Mucosa of rectum (tissue), 2 donors: ENCODE data around the gene TSC22D1.

Source experiments
- H3K27ac ChIP-seq, 2 donors: one replicate each; pipeline ENCODE4 v1.7.0; 2013; ENCODE audit warnings: inconsistent platforms in 2 of 2, low read depth in 2 of 2, low read length in 2 of 2
- H3K27me3 ChIP-seq, 2 donors: one replicate each; pipeline ENCODE4 v1.7.0; 2013; ENCODE audit warnings: low read length in 2 of 2; ENCODE audit not compliant: control insufficient read depth in 2 of 2, insufficient read depth in 2 of 2
- H3K36me3 ChIP-seq, 2 donors: one replicate each; pipeline ENCODE4 v1.7.0; 2013; ENCODE audit warnings: low read length in 2 of 2; ENCODE audit not compliant: control insufficient read depth in 2 of 2, insufficient read depth in 2 of 2
- H3K4me1 ChIP-seq, 2 donors: one replicate each; pipeline ENCODE4 v1.7.0; 2013; ENCODE audit warnings: low read length in 2 of 2, mild to moderate bottlenecking in 1 of 2; ENCODE audit not compliant: control insufficient read depth in 2 of 2, insufficient read depth in 2 of 2
- H3K4me3 ChIP-seq, 2 donors: one replicate each; pipeline ENCODE4 v1.7.0; 2013; ENCODE audit warnings: low read length in 2 of 2
- H3K9ac ChIP-seq, 2 donors: one replicate each; pipeline ENCODE4 v1.7.0; 2013; ENCODE audit warnings: low read length in 2 of 2, low read depth in 1 of 2, mild to moderate bottlenecking in 1 of 2
- H3K9me3 ChIP-seq, 2 donors: one replicate each; pipeline ENCODE4 v1.7.0; 2013; ENCODE audit warnings: low read length in 2 of 2; ENCODE audit not compliant: control insufficient read depth in 2 of 2
- donor health status: healthy.
- donor health status: Normal muscosa, but diverticular disease.

TSC22D1 gene

GRCh38 chr13:44389876-44390275 is 186.3 kb downstream of the TSC22D1 start:
- H3K27ac ChIP-seq, result no peak overlapping the region
- H3K9me3 ChIP-seq, result no peaks in the 10 kb centered on the region
- H3K4me3 ChIP-seq, result no peak overlapping the region
- no peak overlapping the region for H3K9ac ChIP-seq
- no peaks in the 10 kb centered on the region for H3K27me3 ChIP-seq
- H3K4me1 ChIP-seq, result peaks cover 5 to 13% of the 10 kb centered on the region in 2 donors
- H3K36me3 ChIP-seq, result no peaks in the 10 kb centered on the region

DNA sequence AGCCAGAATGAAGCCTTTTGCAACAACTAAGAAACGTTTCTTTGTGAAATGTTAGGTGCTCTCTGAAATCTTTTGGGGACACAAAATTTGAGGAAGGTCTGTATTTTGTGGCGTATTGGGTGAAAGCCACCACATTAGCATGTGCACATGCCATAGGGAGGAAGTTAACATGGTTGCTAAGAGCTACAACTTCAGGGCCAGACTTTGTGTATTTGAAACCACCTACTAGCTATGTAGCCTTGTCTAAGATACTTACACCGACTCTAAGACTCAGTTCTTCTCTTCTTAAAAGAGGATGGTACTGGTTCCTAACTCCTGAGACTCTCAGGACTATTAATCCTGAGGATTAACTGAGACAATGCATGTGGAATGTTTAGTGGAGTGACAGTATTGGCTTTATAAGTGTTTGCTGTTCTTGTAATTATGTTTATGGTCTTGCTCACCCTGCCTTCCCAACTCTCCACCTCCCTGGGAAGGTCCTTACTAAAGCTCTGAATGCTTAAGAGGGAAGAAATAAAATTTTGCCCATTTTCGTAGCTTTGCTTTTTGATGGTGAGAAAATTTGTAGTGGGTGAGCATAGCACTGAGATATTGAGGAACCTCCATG is 187.0 kb downstream of the TSC22D1 start:
- Histone ChIP-seq H3K9me3 (no peaks in the 10 kb centered on the region), H3K9ac (no peak overlapping the region), H3K27ac (no peak overlapping the region), H3K27me3 (no peaks in the 10 kb centered on the region), H3K4me3 (no peak overlapping the region), H3K36me3 (no peaks in the 10 kb centered on the region), H3K4me1 (peaks cover 5 to 13% of the 10 kb centered on the region in 2 donors)

DNA sequence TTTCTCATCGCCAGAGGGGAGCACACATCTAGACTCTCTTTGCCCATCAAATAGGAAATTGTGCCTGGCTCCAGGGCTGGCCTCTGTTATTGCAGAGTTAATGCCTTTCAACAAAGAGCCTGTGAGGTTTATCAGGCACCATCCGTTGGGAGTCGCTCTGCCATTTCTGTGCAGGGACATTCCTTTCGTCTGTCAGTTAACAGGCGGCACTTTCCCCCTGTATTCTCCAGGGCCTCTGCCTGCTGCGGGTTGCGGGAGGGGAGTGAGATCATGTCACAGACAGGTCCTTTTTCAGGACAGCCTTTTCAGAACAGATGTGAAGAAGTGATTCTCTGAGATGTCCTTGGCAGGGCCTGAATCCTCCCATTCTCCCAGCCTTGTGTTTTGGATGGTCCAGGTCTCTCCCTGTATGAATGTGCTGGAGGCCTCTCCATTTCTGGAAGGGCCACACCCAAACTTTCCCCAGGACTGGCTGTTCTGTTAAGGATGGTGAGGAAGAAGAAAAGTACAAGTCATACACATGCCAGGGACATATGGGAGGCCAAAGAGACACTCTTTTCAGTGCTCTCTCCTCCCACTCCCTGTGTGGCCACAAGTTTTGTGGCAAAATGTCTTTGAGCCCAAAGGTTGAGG is 187.6 kb downstream of the TSC22D1 start:
- no peaks in the 10 kb centered on the region for H3K36me3 ChIP-seq
- H3K4me1 ChIP-seq, result peaks cover 4 to 11% of the 10 kb centered on the region in 2 donors
- H3K9ac ChIP-seq, result no peak overlapping the region
- H3K27ac ChIP-seq, result no peak overlapping the region
- no peaks in the 10 kb centered on the region for H3K27me3 ChIP-seq
- H3K9me3 ChIP-seq, result no peaks in the 10 kb centered on the region
- H3K4me3 ChIP-seq, result no peak overlapping the region

DNA sequence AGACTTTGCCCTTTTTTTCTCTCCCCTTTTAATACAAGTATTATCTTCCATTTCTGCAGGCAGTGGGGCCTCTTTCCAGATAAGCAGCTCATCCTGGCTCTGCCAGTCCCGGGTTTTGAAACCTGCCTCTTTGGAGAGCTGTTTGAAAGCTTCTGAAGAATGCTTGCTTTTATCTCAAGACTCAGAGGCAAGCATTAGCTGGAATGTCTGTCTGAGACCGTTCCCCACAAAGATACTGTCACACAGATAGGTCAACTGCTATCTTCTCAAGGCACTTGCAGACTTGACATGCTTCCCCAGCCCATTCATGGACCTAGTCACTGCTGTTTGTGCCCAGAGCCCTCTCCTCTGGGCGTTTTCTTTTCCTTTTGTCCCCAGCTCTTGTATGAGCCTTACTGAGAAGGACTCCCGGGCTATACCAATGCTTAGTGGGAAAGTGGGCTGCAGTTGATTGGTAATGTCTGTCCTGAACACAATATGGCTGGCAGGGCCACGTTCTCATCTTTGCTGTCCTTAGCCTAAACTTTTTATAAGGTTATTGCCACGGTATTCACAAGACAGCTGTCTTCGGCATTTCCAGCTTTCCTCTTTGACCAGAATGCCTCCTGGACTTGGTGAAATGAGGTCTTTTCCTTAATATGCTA is 189.1 kb downstream of the TSC22D1 start:
- Histone ChIP-seq H3K27ac (no peak overlapping the region), H3K9ac (no peak overlapping the region), H3K27me3 (no peaks in the 10 kb centered on the region), H3K4me1 (peaks cover 7 to 19% of the 10 kb centered on the region in 2 donors), H3K36me3 (no peaks in the 10 kb centered on the region), H3K9me3 (no peaks in the 10 kb centered on the region), H3K4me3 (no peak overlapping the region)

DNA sequence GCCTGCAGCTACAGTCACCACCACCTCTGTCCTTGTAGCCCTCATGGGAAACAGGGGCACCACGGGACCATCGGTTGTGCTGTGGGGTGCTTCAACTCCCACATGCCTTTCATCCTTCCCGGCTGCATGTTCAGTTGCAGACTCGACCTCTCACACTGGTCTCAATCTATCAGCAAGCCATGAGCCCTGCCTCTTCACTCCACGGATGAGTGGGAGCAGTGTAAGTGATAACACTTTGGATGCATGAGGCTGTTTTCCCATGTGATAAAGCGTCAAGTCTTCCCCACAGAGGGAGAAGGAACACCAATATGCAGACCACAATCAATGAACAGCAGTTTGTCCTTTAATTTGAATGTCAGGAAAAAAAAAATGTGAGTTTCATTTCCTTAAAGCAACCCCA is 190.3 kb downstream of the TSC22D1 start:
- no peak overlapping the region for H3K27ac ChIP-seq
- no peaks in the 10 kb centered on the region for H3K27me3 ChIP-seq
- no peaks in the 10 kb centered on the region for H3K36me3 ChIP-seq
- no peak overlapping the region for H3K9ac ChIP-seq
- H3K9me3 ChIP-seq, result no peaks in the 10 kb centered on the region
- no peak overlapping the region for H3K4me3 ChIP-seq
- peaks cover 7 to 19% of the 10 kb centered on the region in 2 donors for H3K4me1 ChIP-seq

- Histone ChIP-seq H3K9ac (no peak overlapping the region), H3K4me1 (peaks cover 7 to 20% of the 10 kb centered on the region in 2 donors), H3K9me3 (no peaks in the 10 kb centered on the region), H3K27me3 (no peaks in the 10 kb centered on the region), H3K27ac (no peak overlapping the region), H3K4me3 (no peak overlapping the region), H3K36me3 (no peaks in the 10 kb centered on the region)
Observed at GRCh38 chr13:44385401-44385800, 190.7 kb downstream of the TSC22D1 start.

GRCh38 chr13:44384778-44385177 is 191.4 kb downstream of the TSC22D1 start:
- Histone ChIP-seq H3K9ac (no peak overlapping the region), H3K9me3 (no peaks in the 10 kb centered on the region), H3K4me3 (no peak overlapping the region), H3K27me3 (no peaks in the 10 kb centered on the region), H3K36me3 (no peaks in the 10 kb centered on the region), H3K4me1 (peaks cover 11 to 25% of the 10 kb centered on the region in 2 donors), H3K27ac (no peak overlapping the region)

- H3K4me3 ChIP-seq, result no peak overlapping the region
- no peak overlapping the region for H3K27ac ChIP-seq
- no peaks in the 10 kb centered on the region for H3K36me3 ChIP-seq
- H3K27me3 ChIP-seq, result no peaks in the 10 kb centered on the region
- no peaks in the 10 kb centered on the region for H3K9me3 ChIP-seq
- peaks cover 11 to 25% of the 10 kb centered on the region in 2 donors for H3K4me1 ChIP-seq
- H3K9ac ChIP-seq, result no peak overlapping the region
Observed at GRCh38 chr13:44383945-44384344, 192.2 kb downstream of the TSC22D1 start.

DNA sequence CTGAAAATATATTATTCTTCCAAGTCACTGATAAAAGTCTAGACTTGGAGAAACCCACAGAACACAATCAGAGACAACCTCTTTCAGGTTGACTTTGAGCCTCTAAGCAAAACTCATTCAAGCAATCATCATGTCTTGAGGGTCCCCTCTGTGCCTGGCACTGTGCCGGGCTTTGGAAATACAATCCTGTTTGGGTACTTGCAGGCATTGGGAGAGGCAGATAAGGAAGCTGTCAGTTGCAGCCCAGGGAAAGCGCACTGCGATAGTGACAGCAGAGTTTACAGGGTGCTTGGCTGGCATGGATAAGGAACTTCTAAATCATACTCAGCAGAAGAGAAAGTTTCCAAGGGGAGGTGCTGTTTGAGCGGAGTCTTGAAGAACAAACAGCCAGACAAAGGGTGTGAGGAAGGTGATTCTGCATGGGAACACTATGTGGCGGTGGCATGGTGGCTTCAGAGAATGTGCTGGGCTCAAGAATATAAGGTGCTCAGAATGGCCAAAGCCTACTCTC is 193.4 kb downstream of the TSC22D1 start:
- Histone ChIP-seq H3K9me3 (no peaks in the 10 kb centered on the region), H3K27ac (peak overlapping the region; percentile 26 to 73), H3K4me1 (peaks cover 11 to 22% of the 10 kb centered on the region in 2 donors), H3K36me3 (no peaks in the 10 kb centered on the region), H3K4me3 (no peak overlapping the region), H3K9ac (peak overlapping the region in 1 of 2 donors; percentile 53), H3K27me3 (no peaks in the 10 kb centered on the region)
